SK-N-SH treated with all-trans-retinoic acid at 6 μM for 48 hours (cell line): ENCODE measurements around the gene DYNC2H1.
A peak's percentile ranks its signal among the peaks of the same experiment; 100 is the strongest.

Experiments used
- ATAC-seq: fragments of 200-7000 bp; cut with Tn5 transposase; 3 replicates; pipeline ENCODE4 v1.9.1; 2020; ENCODE audit warnings: mild to moderate bottlenecking, moderate library complexity
- CREB5 ChIP-seq: fragments of 250-450 bp; sonication (Bioruptor Pico); IDR thresholded peaks from 2 replicates; pipeline ENCODE4 v1.5.1; 2020; ENCODE audit warnings: low read depth, mild to moderate bottlenecking, moderate library complexity
- CSDC2 ChIP-seq: fragments of 250-450 bp; sonication (Bioruptor Pico); IDR thresholded peaks from 2 replicates; pipeline ENCODE4 v1.5.0; 2020; ENCODE audit warnings: mild to moderate bottlenecking, moderate library complexity
- GLIS3 ChIP-seq: fragments of 250-450 bp; sonication (Bioruptor Pico); IDR thresholded peaks from 2 replicates; pipeline ENCODE4 v1.5.0; 2020; ENCODE audit warnings: mild to moderate bottlenecking, moderate library complexity
- ISL1 ChIP-seq: fragments of 250-450 bp; sonication (Bioruptor Pico); IDR thresholded peaks from 2 replicates; pipeline ENCODE4 v2.1.2; 2022; ENCODE audit warnings: mild to moderate bottlenecking, moderate library complexity
- OSR1 ChIP-seq: fragments of 250-450 bp; sonication (Bioruptor Pico); IDR thresholded peaks from 2 replicates; pipeline ENCODE4 v1.8.0; 2022; ENCODE audit warnings: moderate library complexity, mild to moderate bottlenecking, inconsistent platforms
- PATZ1 ChIP-seq: fragments of 250-450 bp; sonication (Bioruptor Pico); IDR thresholded peaks from 2 replicates; pipeline ENCODE4 v1.8.0; 2020; ENCODE audit warnings: mild to moderate bottlenecking, moderate library complexity, borderline replicate concordance
- POU6F1 ChIP-seq: fragments of 250-450 bp; sonication (Bioruptor Pico); IDR thresholded peaks from 2 replicates; pipeline ENCODE4 v1.8.0; 2021; ENCODE audit warnings: low read depth, mild to moderate bottlenecking, moderate library complexity, borderline replicate concordance
- PPARA ChIP-seq: fragments of 250-450 bp; sonication (Bioruptor Pico); IDR thresholded peaks from 2 replicates; pipeline ENCODE4 v1.5.0; 2020; ENCODE audit warnings: mild to moderate bottlenecking, borderline replicate concordance
- RARB ChIP-seq: fragments of 250-450 bp; sonication (Bioruptor Pico); IDR thresholded peaks from 2 replicates; pipeline ENCODE4 v1.8.0; 2021; ENCODE audit warnings: mild to moderate bottlenecking, moderate library complexity
- SNAI2 ChIP-seq: fragments of 250-450 bp; sonication (Bioruptor Pico); IDR thresholded peaks from 2 replicates; pipeline ENCODE4 v1.5.0; 2020; ENCODE audit warnings: mild to moderate bottlenecking, moderate library complexity
- TCF4 ChIP-seq: fragments of 250-450 bp; sonication (Bioruptor Pico); IDR thresholded peaks from 2 replicates; pipeline ENCODE4 v1.8.0; 2021; ENCODE audit warnings: mild to moderate bottlenecking, moderate library complexity, borderline replicate concordance
- TOX ChIP-seq: fragments of 250-450 bp; sonication (Bioruptor Pico); IDR thresholded peaks from 2 replicates; pipeline ENCODE4 v1.8.0; 2021; ENCODE audit warnings: mild to moderate bottlenecking, moderate library complexity, borderline replicate concordance
- TSHZ2 ChIP-seq: fragments of 250-450 bp; sonication (Bioruptor Pico); IDR thresholded peaks from 2 replicates; pipeline ENCODE4 v1.5.0; 2020; ENCODE audit warnings: mild to moderate bottlenecking, moderate library complexity
- ZC3H10 ChIP-seq: fragments of 250-450 bp; sonication (Bioruptor Pico); IDR thresholded peaks from 2 replicates; pipeline ENCODE4 v1.5.1; 2021; ENCODE audit warnings: mild to moderate bottlenecking, moderate library complexity
- ZFP3 ChIP-seq: fragments of 250-450 bp; sonication (Bioruptor Pico); IDR thresholded peaks from 2 replicates; pipeline ENCODE4 v1.5.0; 2020; ENCODE audit warnings: mild to moderate bottlenecking, moderate library complexity
- ZFP30 ChIP-seq: fragments of 450-650 bp; formaldehyde crosslinking; IDR thresholded peaks from 2 replicates; pipeline ENCODE4 v1.5.0; 2022; ENCODE audit warnings: mild to moderate bottlenecking, moderate library complexity
- ZNF565 ChIP-seq: fragments of 450-650 bp; formaldehyde crosslinking; conservative IDR thresholded peaks from 2 replicates; pipeline ENCODE4 v1.5.0; 2020; ENCODE audit warnings: low read depth, mild to moderate bottlenecking, moderate library complexity
- ZNF70 ChIP-seq: fragments of 450-650 bp; formaldehyde crosslinking; IDR thresholded peaks from 2 replicates; pipeline ENCODE4 v1.5.0; 2020; ENCODE audit warnings: mild to moderate bottlenecking, moderate library complexity
- ZNF8 ChIP-seq: fragments of 450-650 bp; formaldehyde crosslinking; IDR thresholded peaks from 2 replicates; pipeline ENCODE4 v1.5.0; 2020; ENCODE audit warnings: mild to moderate bottlenecking, moderate library complexity

The DYNC2H1 gene

GRCh38 chr11:103491777-103492176, 382.6 kb downstream of the DYNC2H1 start:
- TF ChIP-seq RARB (CRISPR knock-in tag) = no peak
- TF ChIP-seq POU6F1 (CRISPR knock-in tag) = no peak
- TF ChIP-seq SNAI2 = no peak
- TF ChIP-seq ZNF565 (CRISPR knock-in tag) = no peak
- TF ChIP-seq ZNF70 (CRISPR knock-in tag) = no peak
- TF ChIP-seq ZFP3 (CRISPR knock-in tag) = no peak
- no peak for TF ChIP-seq ZC3H10 (CRISPR knock-in tag)
- no peak for TF ChIP-seq CSDC2
- TF ChIP-seq ISL1 (CRISPR knock-in tag) = no peak
- no peak for TF ChIP-seq PPARA
- TF ChIP-seq OSR1 = no peak
- TF ChIP-seq TOX (CRISPR knock-in tag) = no peak
- TF ChIP-seq PATZ1 (CRISPR knock-in tag) = no peak
- ATAC-seq = no peak

- no peak for TF ChIP-seq TOX (CRISPR knock-in tag)
- TF ChIP-seq ZNF8 (CRISPR knock-in tag) = no peak
- TF ChIP-seq ZC3H10 (CRISPR knock-in tag) = no peak
- TF ChIP-seq PATZ1 (CRISPR knock-in tag) = no peak
- peak; percentile 57; the same call in 2 of the 3 replicates for ATAC-seq
Measured at GRCh38 chr11:103494491-103494890, 385.3 kb downstream of the DYNC2H1 start.

- TF ChIP-seq GLIS3 (no peak), ZNF70 (CRISPR knock-in tag) (no peak), OSR1 (no peak), TCF4 (CRISPR knock-in tag) (no peak), ZFP30 (CRISPR knock-in tag) (no peak)
- ATAC-seq = no peak
Measured at GRCh38 chr11:103497268-103497667, 388.0 kb downstream of the DYNC2H1 start.

GRCh38 chr11:103499710-103500340, 390.6 kb downstream of the DYNC2H1 start:
- TF ChIP-seq OSR1 = no peak
- no peak for TF ChIP-seq ZNF70 (CRISPR knock-in tag)
- TF ChIP-seq CREB5 (CRISPR knock-in tag) = no peak
- TF ChIP-seq TCF4 (CRISPR knock-in tag) = no peak
- TF ChIP-seq PATZ1 (CRISPR knock-in tag) = no peak
- no peak for ATAC-seq

- TF ChIP-seq POU6F1 (CRISPR knock-in tag) = no peak
- TF ChIP-seq TSHZ2 = no peak
- peak; percentile 57; the same call in 1 of the 2 replicates for TF ChIP-seq ISL1 (CRISPR knock-in tag)
- peak; percentile 84 for TF ChIP-seq TOX (CRISPR knock-in tag)
- TF ChIP-seq ZC3H10 (CRISPR knock-in tag) = peak; percentile 87
- ATAC-seq = peak; percentile 87
Measured at GRCh38 chr11:103515283-103515682, 406.1 kb downstream of the DYNC2H1 start.
